GM18858 (cell line): ENCODE measurements around the gene VSTM2L.

ENCODE experiments used
- ATAC-seq: cut with Tn5 transposase; IDR thresholded peaks from one replicate; pipeline ENCODE4 v1.9.1; 2021; ENCODE audit not compliant: unreplicated experiment

The VSTM2L gene

DNA sequence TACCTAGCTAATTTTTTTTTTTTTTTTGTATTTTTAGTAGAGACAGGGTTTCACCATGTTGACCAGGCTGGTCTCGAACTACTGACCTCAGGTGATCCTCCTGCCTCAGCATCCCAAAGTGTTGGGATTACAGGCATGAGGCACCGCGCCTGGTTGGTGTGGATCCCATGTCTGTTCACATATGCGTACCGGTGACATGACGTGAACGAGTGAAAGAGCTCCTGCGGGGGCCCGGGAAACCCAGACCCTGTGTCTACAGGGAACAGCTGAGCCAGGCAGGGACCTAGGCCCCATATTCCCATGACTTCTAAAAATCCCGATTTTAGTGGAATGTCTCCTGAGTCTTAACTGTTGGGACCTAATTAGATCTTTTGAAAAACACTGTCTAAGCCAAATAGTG lies 33.1 kb downstream of the VSTM2L start:
- ATAC-seq, result no peak

DNA sequence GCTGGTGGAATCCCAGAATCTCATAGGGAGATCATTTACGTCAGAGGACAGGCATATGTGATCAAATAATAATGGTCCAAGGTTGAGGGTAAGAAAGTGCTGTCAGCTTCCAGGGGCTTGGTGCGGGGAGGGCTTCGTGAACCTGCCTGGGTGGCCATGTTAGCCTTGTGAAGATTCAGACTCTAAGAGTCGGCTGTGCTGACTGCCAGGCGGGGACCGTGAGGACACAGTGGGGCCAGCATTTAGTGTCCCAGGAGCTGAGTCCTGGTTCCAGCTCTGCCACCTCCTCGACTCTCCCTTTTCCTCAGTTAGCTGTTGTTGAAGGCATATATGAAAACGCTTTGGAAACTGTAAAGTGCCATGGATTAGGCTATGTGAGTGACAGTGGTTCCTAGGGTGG lies 33.5 kb downstream of the VSTM2L start:
- no peak for ATAC-seq

DNA sequence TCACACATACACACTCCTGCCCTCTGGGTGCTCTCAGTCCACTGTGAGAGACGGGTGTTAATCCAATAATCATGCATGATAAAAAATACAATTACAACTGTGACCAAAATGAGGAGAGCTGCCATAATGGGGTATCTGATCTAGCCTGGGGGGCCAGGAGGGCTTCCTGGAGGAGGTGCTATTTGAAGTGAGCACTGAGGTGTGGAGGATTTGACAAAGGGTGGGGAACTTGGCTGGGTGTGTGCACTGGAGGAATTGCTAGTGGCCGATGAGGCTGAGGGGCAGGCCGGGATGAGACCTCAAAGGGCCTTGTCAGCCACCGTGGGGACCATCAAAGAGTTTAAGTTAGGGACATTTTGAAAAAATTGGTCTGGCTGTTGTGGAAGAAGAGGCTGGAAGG lies 34.8 kb downstream of the VSTM2L start:
- no peak for ATAC-seq

DNA sequence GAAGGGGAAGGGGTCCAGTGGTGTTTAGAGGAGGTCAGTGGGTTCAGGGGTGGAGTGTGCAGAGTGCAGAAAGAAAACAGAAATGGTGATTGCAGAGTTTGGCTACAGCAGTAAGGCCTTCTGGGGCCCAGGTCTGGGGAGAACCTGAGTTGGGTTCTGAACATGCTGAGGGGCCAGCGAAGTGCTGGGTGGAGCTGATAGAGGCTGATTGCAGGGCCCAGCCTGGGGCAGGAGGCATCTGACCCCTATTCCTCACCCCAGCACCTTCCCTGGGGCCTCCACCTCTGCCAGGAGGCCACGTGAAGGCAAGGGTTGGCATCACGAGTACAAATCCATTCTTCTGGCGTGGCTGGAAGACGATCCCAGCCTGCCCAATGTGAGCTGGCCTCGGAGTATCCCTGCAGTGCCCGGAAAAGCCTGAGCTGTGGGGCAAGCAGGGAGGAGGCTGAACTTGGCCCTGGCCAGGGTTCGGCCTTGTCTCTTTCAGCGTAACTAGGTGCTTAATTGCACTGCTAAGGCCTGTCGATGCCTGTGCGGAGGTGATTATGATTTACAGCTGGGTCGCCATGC lies 35.3 kb downstream of the VSTM2L start:
- ATAC-seq, result no peak

DNA sequence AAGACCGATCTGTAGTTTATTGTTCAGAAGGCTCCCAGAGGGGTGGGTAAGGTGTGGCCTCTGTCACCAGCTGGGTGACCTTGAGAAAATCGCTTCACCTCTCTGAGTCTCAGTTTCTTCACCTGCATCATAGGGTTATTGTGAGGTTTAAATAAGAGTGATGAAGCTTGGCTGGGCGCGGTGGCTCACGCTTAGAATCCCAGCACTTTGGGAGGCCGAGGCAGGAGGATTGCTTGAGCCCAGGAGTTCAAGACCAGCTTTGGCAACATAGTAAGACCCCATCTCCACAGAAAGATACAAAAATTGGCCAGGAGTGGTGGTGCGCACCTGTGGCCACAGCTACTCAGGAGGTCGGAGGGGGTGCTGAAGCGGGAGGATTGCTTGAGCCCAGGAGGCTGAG lies 36.0 kb downstream of the VSTM2L start:
- ATAC-seq, result no peak

DNA sequence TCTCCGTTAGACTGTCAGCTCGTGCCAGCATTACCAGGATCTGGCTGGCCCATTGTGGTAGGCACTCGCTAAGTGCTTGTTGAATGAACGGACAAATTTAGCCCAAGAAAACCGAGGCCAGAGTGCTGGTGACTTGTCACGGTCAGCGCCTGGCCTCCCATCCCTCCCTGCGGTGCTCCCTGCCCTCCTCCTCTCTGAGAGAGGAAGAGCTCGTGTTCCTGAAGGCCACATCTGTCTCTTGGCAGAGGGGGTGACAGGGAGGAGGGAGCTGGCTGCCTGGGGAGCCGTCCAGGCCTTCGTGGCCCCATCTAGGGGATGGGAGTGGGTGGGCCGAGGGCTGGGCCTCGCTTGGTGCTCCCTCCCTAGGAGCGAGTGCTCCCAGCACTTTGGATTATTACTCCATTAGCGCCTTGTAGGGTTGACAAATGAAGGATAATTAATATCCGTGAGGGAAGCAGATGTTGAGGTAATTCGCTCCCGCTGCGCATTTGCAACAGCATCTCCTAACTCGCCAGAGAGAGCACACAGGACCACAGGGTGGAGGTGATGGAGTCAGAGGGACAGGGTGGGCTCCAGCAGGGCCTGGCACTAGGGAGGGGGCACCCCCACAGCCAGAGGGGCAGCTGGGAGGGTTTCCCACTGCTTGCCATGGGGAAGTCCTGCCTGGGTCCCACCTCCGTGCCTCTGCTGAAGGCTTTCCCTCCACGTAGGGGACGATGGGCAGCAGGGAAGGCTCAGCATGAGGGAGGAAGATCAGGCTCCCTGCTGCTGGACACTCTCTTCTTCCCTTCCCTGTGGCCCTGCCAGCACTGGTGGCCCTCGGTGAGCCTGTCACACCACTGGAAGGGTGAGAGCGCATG lies 37.0 kb downstream of the VSTM2L start:
- ATAC-seq, result no peak

DNA sequence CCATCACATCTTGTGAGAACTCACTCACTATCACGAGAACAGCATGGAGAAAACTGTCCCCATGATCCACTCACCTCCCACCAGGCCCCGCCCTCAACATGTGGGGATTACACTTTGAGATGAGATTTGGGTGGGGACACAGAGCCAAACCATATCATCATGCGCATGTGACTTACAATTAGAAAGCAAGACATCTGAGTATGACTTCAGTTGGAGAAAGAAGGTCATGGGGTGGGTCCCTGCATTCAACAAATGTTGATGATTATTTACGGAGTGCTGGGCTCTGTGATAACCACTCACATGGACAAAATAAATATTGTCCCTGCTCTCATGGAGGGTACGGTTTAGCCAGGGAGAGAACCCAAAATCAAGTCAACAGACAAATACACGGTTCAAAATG lies 37.9 kb downstream of the VSTM2L start:
- ATAC-seq, result no peak

DNA sequence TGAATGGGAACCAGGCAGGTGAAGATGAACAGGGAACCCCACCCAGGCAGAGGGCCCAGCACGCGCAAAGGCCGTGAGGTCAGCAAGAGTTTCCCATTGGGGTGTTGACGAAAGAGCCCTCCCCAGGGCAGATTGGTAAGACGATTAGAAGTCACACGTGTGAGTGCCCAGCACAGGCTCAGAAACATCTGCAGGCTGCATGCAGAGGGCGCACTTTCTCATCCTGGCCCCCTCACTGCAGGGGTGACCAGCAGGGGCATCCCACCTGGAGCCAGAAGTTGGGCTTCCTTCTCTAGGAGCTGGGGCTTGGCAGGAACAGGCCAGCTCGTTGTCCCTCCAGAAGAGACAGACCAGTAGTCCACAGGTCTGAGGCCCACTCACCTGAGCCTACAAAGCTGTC lies 38.4 kb downstream of the VSTM2L start:
- no peak for ATAC-seq

DNA sequence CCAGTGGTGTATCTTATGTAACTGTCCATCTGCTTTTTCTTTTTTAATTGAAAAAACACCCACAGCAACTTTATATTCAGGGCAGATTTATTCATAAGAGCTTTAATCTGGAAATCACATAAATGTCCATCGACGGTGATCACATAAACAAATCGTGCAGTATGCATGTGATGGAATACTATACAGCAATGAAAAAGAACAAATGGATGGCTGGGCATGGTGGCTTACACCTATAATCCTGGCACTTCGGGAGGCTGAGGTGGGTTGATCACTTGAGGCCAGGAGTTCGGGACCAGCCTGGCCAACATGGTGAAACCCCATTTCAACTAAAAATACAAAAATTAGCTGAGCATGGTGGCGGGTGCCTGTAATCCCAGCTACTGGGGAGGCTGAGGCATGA lies 39.1 kb downstream of the VSTM2L start:
- ATAC-seq, result no peak

DNA sequence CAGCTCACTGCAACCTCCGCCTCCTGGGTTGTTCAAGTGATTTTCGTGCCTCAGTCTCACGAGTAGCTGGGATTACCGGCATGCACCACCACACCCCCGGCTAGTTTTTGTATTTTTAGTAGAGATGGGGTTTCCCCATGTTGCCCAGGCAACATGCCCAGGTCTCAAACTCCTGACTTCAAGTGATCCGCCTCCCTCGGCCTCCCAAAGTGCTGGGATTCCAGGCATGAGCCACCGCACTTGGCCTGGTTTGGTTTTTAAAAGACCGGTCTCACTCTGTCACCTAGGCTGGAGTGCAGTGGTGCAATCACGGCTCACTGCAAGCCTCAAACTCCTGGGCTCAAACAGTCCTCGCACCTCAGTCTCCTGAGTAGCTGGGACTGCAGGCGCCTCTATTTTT lies 40.1 kb downstream of the VSTM2L start:
- no peak for ATAC-seq

DNA sequence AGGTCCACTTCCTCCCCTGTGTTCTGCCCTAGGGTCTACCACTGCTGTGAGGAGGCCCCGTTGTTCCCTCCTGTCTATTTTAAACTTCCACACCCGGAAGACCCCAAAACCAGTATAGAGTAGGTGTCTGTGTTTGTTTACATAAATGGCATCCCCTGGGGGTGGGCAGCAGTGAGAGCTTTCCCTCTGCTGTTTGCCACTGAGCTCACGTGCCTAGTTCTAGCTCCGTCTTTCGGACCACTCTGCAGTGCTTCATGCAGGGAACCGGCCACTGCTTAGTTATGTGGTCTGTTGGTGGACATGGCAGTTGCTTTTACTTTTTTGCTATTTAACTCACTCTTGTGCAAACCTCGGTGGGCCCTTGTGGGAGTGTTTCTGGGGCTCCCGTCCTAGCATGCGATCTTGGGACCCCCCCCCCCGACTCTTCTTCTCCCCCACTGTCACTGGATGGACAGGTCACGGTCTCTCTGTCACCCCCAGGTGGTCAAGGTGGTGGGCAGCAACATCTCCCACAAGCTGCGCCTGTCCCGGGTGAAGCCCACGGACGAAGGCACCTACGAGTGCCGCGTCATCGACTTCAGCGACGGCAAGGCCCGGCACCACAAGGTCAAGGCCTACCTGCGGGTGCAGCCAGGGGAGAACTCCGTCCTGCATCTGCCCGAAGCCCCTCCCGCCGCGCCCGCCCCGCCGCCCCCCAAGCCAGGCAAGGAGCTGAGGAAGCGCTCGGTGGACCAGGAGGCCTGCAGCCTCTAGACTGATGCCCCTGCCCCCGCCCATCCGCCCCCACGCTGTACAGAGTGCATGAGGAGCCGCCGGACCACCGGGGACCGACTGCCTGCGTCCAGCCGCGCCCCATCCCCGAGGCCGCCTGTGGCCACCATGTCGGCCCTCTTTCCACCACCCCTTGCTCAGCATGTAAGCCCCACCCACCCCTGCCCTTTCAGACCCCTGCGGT lies 40.9 kb downstream of the VSTM2L start:
- no peak for ATAC-seq

DNA sequence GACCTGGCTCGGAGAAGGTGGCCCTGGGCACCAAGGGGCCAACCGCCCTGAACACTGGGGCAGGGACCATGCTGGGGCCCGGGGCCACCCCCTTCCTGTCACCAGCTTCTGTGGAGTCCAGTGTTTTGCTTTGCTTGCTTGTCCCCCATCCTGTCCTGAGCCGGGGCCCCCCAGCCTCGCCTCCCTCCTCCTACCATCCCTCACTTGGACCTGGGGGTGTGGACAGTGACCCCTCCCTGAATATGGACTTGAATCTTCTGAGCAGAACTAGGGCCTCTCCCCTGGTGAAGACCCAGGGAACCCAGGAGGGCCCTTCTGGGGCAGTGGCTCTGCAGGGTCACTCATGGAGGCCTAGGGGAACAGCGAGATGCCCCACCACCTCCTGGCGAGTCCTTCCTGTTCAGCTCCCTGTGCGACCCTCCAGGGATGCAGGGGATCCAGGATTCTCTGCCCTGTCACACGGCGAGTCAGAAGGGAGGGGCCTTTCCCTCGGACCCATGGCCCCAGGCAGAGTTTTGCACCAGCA lies 41.6 kb downstream of the VSTM2L start:
- ATAC-seq, result no peak

DNA sequence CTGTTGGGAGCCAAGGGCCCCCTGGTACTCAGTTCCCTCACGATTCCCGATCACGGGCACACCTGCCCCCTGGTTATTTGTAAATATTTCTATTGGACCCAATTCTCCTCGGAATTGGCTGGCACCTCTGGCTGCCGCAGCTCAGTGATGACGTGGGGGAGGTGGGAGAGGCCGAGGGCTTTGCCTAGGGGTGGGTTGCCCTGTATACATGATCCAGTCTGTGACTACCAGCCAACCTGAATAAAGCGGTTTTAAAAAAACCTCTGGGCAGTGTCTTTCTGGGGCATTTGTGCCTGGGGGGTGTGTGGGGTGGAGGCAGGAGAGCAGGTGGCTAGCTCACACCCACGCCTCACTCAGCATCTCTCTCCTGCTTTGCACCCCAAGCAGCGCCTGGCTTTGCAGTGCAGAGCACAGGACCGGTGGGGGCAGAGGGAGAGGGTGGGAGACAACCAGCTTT lies 42.2 kb downstream of the VSTM2L start:
- ATAC-seq, result no peak

DNA sequence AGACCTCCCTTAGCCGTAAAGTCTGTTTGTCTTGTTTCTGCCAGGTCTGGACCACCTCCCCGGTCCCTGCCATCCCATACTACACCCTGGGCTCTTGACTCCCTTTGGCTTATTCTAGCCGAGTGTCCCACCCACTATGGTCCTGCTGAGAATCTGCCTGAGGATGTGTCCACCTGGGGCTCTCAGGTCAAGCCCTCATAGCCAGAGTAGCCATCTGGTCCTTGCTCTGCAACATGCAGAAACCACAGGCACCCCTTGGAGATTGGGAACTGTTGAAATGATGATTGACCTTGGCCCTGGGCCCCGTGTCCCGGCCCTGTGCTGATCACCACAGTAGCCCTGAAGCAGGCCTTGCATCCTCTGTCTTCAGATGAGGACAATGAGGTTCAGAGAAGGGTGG lies 44.0 kb downstream of the VSTM2L start:
- ATAC-seq, result no peak

DNA sequence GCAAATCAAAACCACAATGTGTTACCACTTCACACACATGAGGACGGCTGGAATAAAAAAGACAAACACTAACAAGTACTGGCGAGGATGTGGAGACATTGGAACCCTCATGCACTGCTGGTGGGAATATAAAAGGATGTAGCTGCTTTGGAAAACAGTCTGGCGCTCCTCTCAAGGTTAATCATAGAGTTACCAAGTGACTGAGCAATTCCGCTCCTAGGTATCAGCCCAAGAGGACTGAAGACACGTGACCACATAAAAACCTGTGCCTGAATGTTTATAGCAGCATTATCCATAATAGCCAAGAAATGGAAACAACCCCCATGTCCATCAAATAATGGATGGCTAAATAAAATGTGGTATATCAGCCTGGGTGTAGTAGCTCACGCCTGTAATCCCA lies 45.0 kb downstream of the VSTM2L start:
- ATAC-seq, result no peak

DNA sequence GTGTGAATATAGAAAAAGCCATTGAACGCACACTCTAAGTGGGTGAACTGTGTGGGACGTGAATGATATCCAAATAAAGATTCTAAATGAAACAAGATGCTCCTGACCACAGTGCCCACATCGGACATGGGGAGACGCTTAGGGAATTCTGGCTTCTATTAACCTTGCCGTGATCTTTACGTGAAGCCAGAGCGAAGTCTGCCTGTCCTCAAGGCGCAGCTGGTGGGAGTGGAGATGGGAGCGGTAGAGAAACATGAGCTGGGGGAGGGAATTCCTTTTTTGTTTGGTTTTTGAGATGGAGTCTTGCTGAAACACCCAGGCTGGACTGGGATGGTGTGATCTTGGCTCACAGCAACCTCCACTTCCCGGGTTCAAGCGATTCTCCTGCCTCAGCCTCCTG lies 46.0 kb downstream of the VSTM2L start:
- no peak for ATAC-seq

DNA sequence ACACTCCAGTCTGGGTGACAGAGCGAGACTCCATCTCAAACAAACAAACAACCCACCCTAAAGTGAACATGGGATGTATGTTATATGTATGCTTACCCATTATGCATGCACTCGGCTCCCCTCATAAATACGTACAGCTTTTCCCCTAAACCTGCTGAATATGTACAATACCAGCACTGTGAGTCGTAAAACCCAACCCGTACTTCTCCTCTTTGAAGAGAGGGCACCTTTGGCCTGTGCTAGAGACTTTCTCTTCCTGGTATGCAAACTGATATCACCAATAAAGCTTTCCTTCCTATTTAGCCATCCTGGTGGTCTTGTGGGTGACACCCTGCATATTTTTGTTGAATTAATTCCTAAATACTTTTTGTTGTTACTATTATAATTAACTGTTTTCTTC lies 51.3 kb downstream of the VSTM2L start:
- no peak for ATAC-seq

DNA sequence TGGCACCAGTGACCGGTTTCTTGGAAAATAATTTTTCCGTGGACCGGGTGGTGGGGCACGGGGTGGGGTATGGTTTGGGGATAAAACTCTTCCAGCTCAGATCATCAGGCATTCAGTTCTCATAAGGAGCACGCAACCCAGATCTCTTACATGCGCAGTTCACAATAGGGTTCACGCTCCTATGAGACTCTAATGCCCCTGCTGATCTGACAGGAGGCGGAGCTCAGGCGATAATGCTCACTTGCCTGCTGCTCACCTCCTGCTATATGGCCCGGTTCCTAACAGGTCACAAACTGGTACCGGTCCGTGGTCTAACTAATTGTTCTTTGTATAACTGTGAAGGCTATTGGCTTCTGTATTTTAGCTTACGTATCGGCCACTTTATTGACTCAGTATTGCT lies 51.7 kb downstream of the VSTM2L start:
- no peak for ATAC-seq

DNA sequence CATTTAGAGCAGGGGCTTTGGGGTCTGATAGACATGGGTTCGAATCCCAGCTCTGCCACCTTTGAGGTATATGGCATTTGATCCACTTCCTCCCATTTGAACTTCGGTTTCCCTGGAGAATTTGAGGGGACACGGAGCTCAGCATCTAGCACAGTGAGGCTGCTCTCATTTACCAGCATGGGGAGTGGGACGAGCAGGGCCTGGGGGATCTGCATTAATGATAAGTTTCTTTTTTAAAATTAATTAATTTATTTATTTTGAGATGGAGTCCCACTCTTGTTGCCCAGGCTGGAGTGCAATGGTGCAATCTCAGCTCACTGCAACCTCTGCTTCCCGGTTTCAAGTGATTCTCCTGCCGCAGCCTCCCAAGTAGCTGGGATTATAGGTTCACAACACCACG lies 52.6 kb downstream of the VSTM2L start:
- no peak for ATAC-seq

DNA sequence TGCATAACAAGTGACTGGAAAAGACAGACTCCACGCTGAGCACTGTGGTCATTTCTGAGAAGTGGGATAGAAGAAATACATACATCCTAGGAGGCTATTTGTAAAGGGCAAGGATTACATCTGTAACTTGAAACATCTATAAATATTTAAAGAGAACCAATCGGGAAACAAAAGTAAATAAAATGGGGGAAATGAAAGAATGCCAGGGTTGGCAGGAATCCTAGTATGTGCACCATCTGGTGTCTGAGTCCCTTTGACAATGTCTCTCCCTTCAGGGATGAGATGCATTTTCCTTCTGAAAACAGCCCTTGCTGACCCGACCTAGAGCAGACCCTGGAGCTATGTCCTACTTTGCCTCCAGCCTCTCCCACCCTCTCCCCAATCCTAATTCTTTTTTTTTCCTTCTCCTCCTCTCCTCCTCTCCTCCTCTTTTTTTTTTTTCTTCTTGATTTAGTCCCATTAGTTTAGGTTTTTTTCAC lies 53.2 kb downstream of the VSTM2L start:
- no peak for ATAC-seq

DNA sequence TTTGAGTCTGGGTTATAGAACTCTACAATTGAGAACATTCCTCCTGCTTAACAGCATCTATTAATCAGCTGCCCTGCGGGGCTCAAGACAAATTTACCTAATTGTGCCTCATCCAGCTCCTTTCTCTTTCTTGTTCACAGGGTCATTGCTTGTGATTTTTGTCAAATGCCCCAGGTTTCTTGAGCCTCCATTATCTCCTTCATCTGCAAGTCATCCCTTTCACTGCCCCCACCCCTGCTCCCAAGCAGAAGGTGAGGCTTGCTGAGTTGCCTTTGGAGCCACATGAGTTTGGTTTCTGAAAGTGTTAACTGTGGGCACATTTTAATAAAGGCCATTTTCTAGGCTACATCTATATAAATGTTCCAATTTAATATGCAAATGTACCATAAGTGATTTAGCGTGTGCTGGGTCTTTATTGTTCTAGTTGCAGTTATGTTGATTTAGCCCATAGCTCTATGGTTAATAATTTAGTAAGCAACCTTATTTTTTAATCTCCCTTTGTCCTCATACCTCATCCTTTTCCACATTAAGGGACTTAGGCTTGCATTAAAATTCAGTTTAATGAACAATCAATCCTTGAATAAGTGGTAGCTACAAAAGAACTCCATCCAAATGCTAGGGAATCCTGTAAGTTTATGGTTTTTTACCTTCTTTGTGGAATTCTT lies 56.1 kb downstream of the VSTM2L start:
- ATAC-seq, result no peak
